ENCODE results near the gene TMEM52B.
"Not testable (repeated sequence)": the region's sequence is repeated elsewhere in the genome, so short reads cannot be mapped to it uniquely, and the experiment has no call there.

DNA sequence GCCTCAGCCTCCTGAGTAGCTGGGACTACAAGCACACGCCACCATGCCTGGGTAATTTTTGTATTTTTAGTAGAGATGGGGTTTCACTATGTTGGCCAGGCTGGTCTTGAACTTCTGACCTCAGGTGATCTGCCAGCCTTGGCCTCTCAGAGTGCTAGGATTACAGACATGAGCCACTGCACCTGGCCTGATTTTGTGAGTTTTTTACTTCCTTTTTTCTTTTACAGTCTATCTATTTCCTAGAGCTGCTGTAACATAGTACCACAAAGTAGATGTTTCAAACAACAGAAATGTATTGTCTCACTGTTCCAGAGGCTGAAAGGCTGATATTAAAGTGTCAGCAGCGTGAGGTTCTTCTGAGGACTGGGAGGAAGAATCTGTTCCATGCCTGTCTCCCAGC, 25.7 kb downstream of the TMEM52B start:
- TF ChIP-seq, protein P1, sequence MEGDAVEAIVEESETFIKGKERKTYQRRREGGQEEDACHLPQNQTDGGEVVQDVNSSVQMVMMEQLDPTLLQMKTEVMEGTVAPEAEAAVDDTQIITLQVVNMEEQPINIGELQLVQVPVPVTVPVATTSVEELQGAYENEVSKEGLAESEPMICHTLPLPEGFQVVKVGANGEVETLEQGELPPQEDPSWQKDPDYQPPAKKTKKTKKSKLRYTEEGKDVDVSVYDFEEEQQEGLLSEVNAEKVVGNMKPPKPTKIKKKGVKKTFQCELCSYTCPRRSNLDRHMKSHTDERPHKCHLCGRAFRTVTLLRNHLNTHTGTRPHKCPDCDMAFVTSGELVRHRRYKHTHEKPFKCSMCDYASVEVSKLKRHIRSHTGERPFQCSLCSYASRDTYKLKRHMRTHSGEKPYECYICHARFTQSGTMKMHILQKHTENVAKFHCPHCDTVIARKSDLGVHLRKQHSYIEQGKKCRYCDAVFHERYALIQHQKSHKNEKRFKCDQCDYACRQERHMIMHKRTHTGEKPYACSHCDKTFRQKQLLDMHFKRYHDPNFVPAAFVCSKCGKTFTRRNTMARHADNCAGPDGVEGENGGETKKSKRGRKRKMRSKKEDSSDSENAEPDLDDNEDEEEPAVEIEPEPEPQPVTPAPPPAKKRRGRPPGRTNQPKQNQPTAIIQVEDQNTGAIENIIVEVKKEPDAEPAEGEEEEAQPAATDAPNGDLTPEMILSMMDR (IDR thresholded peaks at IDR 0.05) = not testable (repeated sequence)
- not testable (repeated sequence) for TF ChIP-seq ZFX (IDR thresholded peaks at IDR 0.05; ENCODE audit: borderline replicate concordance)
